DND-41 (cell line): ENCODE measurements around the gene BLCAP.

Experiments used
- ATAC-seq: fragments of 200-7000 bp; cut with Tn5 transposase; 3 replicates; pipeline ENCODE4 v1.9.1; 2021; ENCODE audit warnings: low read depth; ENCODE audit not compliant: insufficient read depth
- DNase-seq: peaks from one replicate; pipeline ENCODE4 v3.0.0-alpha.2; 2020
- H2AFZ ChIP-seq: 2 replicates; pipeline ENCODE4 v1.6.0; 2012; ENCODE audit warnings: low read depth, low read length
- H3K27ac ChIP-seq: 2 replicates; pipeline ENCODE4 v1.5.1; 2012; ENCODE audit warnings: low read length, inconsistent platforms
- H3K27me3 ChIP-seq: fragments of 200-600 bp; sonication (generic); 2 replicates; pipeline ENCODE4 v1.6.0; 2012; ENCODE audit warnings: low read length, mild to moderate bottlenecking, inconsistent platforms; ENCODE audit not compliant: insufficient read depth, poor library complexity
- H3K36me3 ChIP-seq: 2 replicates; pipeline ENCODE4 v1.5.1; 2012; ENCODE audit warnings: low read length, inconsistent platforms; ENCODE audit not compliant: insufficient read depth
- H3K4me1 ChIP-seq: 2 replicates; pipeline ENCODE4 v1.5.1; 2012; ENCODE audit warnings: mild to moderate bottlenecking, low read length; ENCODE audit not compliant: insufficient read depth
- H3K4me2 ChIP-seq: 2 replicates; pipeline ENCODE4 v1.6.0; 2012; ENCODE audit warnings: mild to moderate bottlenecking, moderate library complexity, low read length, inconsistent platforms; ENCODE audit not compliant: insufficient read depth
- H3K4me3 ChIP-seq, 2 experiments: fragments of 200-600 bp in 1 of 2; shearing (Covaris generic) in 1 of 2; 2 replicates each; pipeline ENCODE4 v1.5.1; 2012 to 2016; ENCODE audit warnings: inconsistent platforms in 2 of 2, low read length in 2 of 2, mild to moderate bottlenecking in 2 of 2, low read depth in 1 of 2, moderate library complexity in 1 of 2
- H3K79me2 ChIP-seq: 2 replicates; pipeline ENCODE4 v1.6.0; 2012; ENCODE audit warnings: low read length, inconsistent platforms; ENCODE audit not compliant: insufficient read depth
- H3K9ac ChIP-seq: 2 replicates; pipeline ENCODE4 v1.6.0; 2012; ENCODE audit warnings: low read depth, mild to moderate bottlenecking, inconsistent platforms, low read length, moderate library complexity
- H3K9me3 ChIP-seq: 2 replicates; pipeline ENCODE4 v1.5.1; 2012; ENCODE audit warnings: low read length, moderate library complexity, mild to moderate bottlenecking, inconsistent platforms; ENCODE audit not compliant: insufficient read depth, severe bottlenecking
- H4K20me1 ChIP-seq: 2 replicates; pipeline ENCODE4 v1.6.0; 2012; ENCODE audit warnings: low read length; ENCODE audit not compliant: insufficient read depth
- EZH2 ChIP-seq: IDR thresholded peaks from 3 replicates; pipeline ENCODE4 v1.6.1; 2012; ENCODE audit warnings: borderline replicate concordance, low read depth, mild to moderate bottlenecking, moderate library complexity, low read length, inconsistent platforms; ENCODE audit not compliant: severe bottlenecking
- TF ChIP-seq, protein P1 (sequence below): IDR thresholded peaks from 2 replicates; pipeline ENCODE4 v1.5.1; 2012; ENCODE audit warnings: borderline replicate concordance, low read length, moderate library complexity, mild to moderate bottlenecking; ENCODE audit not compliant: poor library complexity, severe bottlenecking; ENCODE audit errors: extremely low read depth

The BLCAP gene

GRCh38 chr20:37523012-37523391 is 4.7 kb downstream of the BLCAP start:
- Histone ChIP-seq H2AFZ (no peak overlapping the region), H3K4me2 (no peak overlapping the region), H3K27ac (no peak overlapping the region), H3K9ac (no peak overlapping the region), H3K4me1 (peaks cover 27% of the 10 kb centered on the region), H3K27me3 (no peaks in the 10 kb centered on the region), H3K36me3 (peaks cover 11% of the 10 kb centered on the region), H3K9me3 (no peaks in the 10 kb centered on the region), H3K4me3 (no peak overlapping the region), H4K20me1 (peaks cover 58% of the 10 kb centered on the region), H3K79me2 (peaks cover 73% of the 10 kb centered on the region)
- ATAC-seq (no peak), DNase-seq (no peak)
- TF ChIP-seq, protein P1, sequence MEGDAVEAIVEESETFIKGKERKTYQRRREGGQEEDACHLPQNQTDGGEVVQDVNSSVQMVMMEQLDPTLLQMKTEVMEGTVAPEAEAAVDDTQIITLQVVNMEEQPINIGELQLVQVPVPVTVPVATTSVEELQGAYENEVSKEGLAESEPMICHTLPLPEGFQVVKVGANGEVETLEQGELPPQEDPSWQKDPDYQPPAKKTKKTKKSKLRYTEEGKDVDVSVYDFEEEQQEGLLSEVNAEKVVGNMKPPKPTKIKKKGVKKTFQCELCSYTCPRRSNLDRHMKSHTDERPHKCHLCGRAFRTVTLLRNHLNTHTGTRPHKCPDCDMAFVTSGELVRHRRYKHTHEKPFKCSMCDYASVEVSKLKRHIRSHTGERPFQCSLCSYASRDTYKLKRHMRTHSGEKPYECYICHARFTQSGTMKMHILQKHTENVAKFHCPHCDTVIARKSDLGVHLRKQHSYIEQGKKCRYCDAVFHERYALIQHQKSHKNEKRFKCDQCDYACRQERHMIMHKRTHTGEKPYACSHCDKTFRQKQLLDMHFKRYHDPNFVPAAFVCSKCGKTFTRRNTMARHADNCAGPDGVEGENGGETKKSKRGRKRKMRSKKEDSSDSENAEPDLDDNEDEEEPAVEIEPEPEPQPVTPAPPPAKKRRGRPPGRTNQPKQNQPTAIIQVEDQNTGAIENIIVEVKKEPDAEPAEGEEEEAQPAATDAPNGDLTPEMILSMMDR, result no peak
- no peak for TF ChIP-seq EZH2

DNA sequence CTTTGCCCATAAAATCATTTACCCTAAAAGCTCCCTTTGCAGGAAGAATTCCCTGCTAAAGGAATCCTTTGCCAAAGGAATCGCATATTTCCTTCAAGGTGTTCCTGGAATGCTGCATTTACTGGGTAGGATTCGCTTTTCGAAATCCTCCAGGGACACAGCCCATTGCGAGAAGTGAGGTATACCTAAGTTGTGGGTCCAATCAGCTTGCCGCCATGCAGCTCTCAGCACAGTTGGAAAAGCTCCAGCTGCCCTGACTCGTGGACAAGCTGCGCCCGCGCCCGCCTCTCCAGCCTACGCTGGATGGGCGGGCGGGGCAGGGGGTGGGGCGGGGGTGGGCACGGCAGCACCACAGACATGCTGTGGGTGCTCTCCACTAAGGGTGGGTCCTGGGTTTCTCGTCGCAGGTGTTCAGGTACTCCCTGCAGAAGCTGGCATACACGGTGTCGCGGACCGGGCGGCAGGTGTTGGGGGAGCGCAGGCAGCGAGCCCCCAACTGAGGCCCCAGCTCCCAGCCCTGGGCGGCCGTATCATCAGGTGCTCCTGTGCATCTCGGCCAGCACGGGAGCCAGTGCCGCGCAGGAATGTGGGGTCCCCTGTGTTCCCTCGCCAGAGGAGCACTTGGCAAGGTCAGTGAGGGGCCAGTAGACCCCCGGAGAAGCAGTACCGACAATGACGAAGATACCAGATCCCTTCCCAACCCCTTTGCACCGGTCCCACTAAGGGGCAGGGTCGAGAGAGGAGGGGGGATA is 5.2 kb downstream of the BLCAP start:
- no peak for TF ChIP-seq EZH2
- TF ChIP-seq, protein P1, result no peak
- Histone ChIP-seq H3K9me3 (no peaks in the 10 kb centered on the region), H4K20me1 (peaks cover 61% of the 10 kb centered on the region), H3K4me2 (no peak overlapping the region), H3K79me2 (peaks cover 73% of the 10 kb centered on the region), H3K27ac (no peak overlapping the region), H3K9ac (no peak overlapping the region), H3K4me3 (no peak overlapping the region), H3K36me3 (peaks cover 17% of the 10 kb centered on the region), H2AFZ (no peak overlapping the region), H3K4me1 (peaks cover 25% of the 10 kb centered on the region), H3K27me3 (no peaks in the 10 kb centered on the region)
- no peak for DNase-seq
- no peak for ATAC-seq

GRCh38 chr20:37521061-37521771 is 6.5 kb downstream of the BLCAP start, which contains the start of gene NNAT:
NNAT (plus strand) TSS chr20:37521250; CDS start chr20:37521332, 82 bp downstream.
- no peak for DNase-seq
- no peak for ATAC-seq
- peaks cover 55% of the 10 kb centered on the region for H4K20me1 ChIP-seq
- no peaks in the 10 kb centered on the region for H3K27me3 ChIP-seq
- peaks cover 17% of the 10 kb centered on the region for H3K4me1 ChIP-seq
- no peak for TF ChIP-seq EZH2
- TF ChIP-seq, protein P1, result no peak
- H2AFZ ChIP-seq, result no peak within 1 kb of the TSS
- H3K36me3 ChIP-seq, result peaks cover 18% of the 10 kb centered on the region
- no peaks in the 10 kb centered on the region for H3K9me3 ChIP-seq
- H3K79me2 ChIP-seq, result peaks cover 61% of the 10 kb centered on the region
- no peak within 1 kb of the TSS for H3K9ac ChIP-seq
- H3K27ac ChIP-seq, result no peak within 1 kb of the TSS
- H3K4me2 ChIP-seq, result no peak within 1 kb of the TSS
- H3K4me3 ChIP-seq, result no peak within 1 kb of the TSS
